GM12878 (cell line): Measurements from ENCODE around the gene SNCG. TPM values are rescaled to one million over a fixed set of nuclear protein-coding genes. Genes with fewer than 3 reads are reported as not detected.
A peak's percentile ranks its signal among the peaks of the same experiment; 100 is the strongest.

Experiments
- BCLAF1 ChIP-seq: fragments of 450-650 bp; IDR thresholded peaks from 2 replicates; pipeline ENCODE4 v1.6.1; 2017; ENCODE audit warnings: antibody characterized with exemption, mild to moderate bottlenecking, moderate library complexity
- CBFB ChIP-seq: IDR thresholded peaks from 2 replicates; pipeline ENCODE4 v1.6.1; 2016; ENCODE audit warnings: antibody characterized with exemption, low read depth
- CEBPZ ChIP-seq: fragments of 150-350 bp; IDR thresholded peaks from 2 replicates; pipeline ENCODE4 v1.6.1; 2016; ENCODE audit warnings: low read depth, low read length
- EP300 ChIP-seq, 2 experiments: fragments of 150-350 bp in 1 of 2; IDR thresholded peaks; 2 replicates each; pipeline ENCODE4 v1.6.1; 2011 to 2012; ENCODE audit warnings: low read depth in 2 of 2, low read length in 2 of 2, borderline replicate concordance in 1 of 2, improper control_type of control experiment in 1 of 2, inconsistent platforms in 1 of 2; ENCODE audit not compliant: control insufficient read depth in 1 of 2
- ETV6 ChIP-seq, 2 experiments: fragments of 450-650 bp in 1 of 2; IDR thresholded peaks in 1 of 2; conservative IDR thresholded peaks in 1 of 2; 2 replicates each; pipeline ENCODE4 v1.6.1; 2014; ENCODE audit warnings: antibody characterized with exemption in 1 of 2, borderline replicate concordance in 1 of 2, low read depth in 1 of 2, mild to moderate bottlenecking in 1 of 2, moderate library complexity in 1 of 2
- FOS ChIP-seq: IDR thresholded peaks from 3 replicates; pipeline ENCODE4 v1.6.1; 2011; ENCODE audit warnings: borderline replicate concordance; ENCODE audit not compliant: insufficient read length; ENCODE audit errors: extremely low read depth
- HDGF ChIP-seq: fragments of 450-650 bp; IDR thresholded peaks from 2 replicates; pipeline ENCODE4 v1.6.1; 2016; ENCODE audit warnings: antibody characterized with exemption
- IRF4 ChIP-seq: IDR thresholded peaks from 2 replicates; pipeline ENCODE4 v1.6.1; 2011; ENCODE audit warnings: low read depth, low read length
- MTA3 ChIP-seq: IDR thresholded peaks from 2 replicates; pipeline ENCODE4 v1.6.1; 2012; ENCODE audit warnings: low read length, inconsistent platforms, borderline replicate concordance
- NFXL1 ChIP-seq: fragments of 450-650 bp; IDR thresholded peaks from 2 replicates; pipeline ENCODE4 v1.6.1; 2017; ENCODE audit warnings: antibody characterized with exemption, mild to moderate bottlenecking, borderline replicate concordance
- NR2C2 ChIP-seq: IDR thresholded peaks from 2 replicates; pipeline ENCODE4 v1.6.1; 2011; ENCODE audit warnings: borderline replicate concordance, low read depth; ENCODE audit not compliant: control insufficient read depth, insufficient read length
- PBX3 ChIP-seq: IDR thresholded peaks from 2 replicates; pipeline ENCODE4 v1.6.1; 2011; ENCODE audit warnings: mild to moderate bottlenecking, low read depth, low read length, moderate library complexity; ENCODE audit not compliant: insufficient replicate concordance
- POLR2AphosphoS5 ChIP-seq: IDR thresholded peaks from 2 replicates; pipeline ENCODE4 v1.6.1; 2011; ENCODE audit warnings: mild to moderate bottlenecking, low read length, inconsistent platforms
- POU2F2 ChIP-seq: IDR thresholded peaks from 3 replicates; pipeline ENCODE4 v1.6.1; 2011; ENCODE audit warnings: low read depth, mild to moderate bottlenecking, low read length, borderline replicate concordance
- SIN3A ChIP-seq: IDR thresholded peaks from 2 replicates; pipeline ENCODE4 v1.6.1; 2012; ENCODE audit warnings: low read depth, low read length, improper control_type of control experiment
- ZNF384 ChIP-seq: IDR thresholded peaks from 2 replicates; pipeline ENCODE4 v1.6.1; 2012; ENCODE audit warnings: low read depth, mild to moderate bottlenecking, low read length, improper control_type of control experiment, borderline replicate concordance
- ZNF687 ChIP-seq: fragments of 450-650 bp; IDR thresholded peaks from 2 replicates; pipeline ENCODE4 v1.6.1; 2017; ENCODE audit warnings: mild to moderate bottlenecking, moderate library complexity
- polyA plus RNA-seq, 11 experiments: library from polyadenylated mRNA; depleted of rRNA in 4 of 11; unstranded in 6 of 11; stranded (reverse) in 5 of 11; fragments of >200 nt; fragmentation: Nextera tagmentation in 4 of 11; fragmentation: Illumina TruSeq in 1 of 11; extraction: Ambion mirVana in 4 of 11; extraction: Trizol in 1 of 11; gene quantifications; 1 replicate in 1 of 11; 2 replicates in 10 of 11; pipeline versions ENCODE4 v1.2.1 to v1.2.3, GENCODE V29; 2011 to 2016; ENCODE audit warnings: inconsistent platforms in 2 of 11, missing spikeins in 2 of 11, low read depth in 1 of 11
- total RNA-seq, 4 experiments: library from RNA; depleted of rRNA in 3 of 4; stranded (reverse); fragments of >200 nt in 3 of 4; fragmentation: Illumina TruSeq in 1 of 4; extraction: Trizol in 1 of 4; gene quantifications; 2 replicates each; pipeline versions ENCODE4 v1.2.1 to v1.2.3, GENCODE V29; 2013 to 2021

The SNCG gene
- total and polyA plus RNA-seq, 10 of the 15 experiments (the other 5 are each of a cell fraction or from before 2014, with no cell fraction given) = 0.22 to 1.3 (median 0.42) TPM; not detected in 6

- TF ChIP-seq IRF4 (no peak), CEBPZ (no peak), ZNF687 (no peak), POLR2AphosphoS5 (peak; percentile 32; the same call in 1 of the 2 replicates), BCLAF1 (no peak), ZNF384 (no peak), HDGF (0 out of 2 replicates have a peak, but pooled peaks have one; percentile 46), EP300 (IDR thresholded peaks at IDR 0.05; ENCODE audit: borderline replicate concordance in 1 of 2, control insufficient read depth in 1 of 2, low read depth in 2 of 2, low read length in 2 of 2) (0 out of 4 replicates have a peak, but pooled peaks of 1 of the 2 experiments have one; percentile 2), SIN3A (no peak), PBX3 (no peak), CBFB (no peak), FOS (no peak), NFXL1 (no peak), POU2F2 (0 out of 3 replicates have a peak, but pooled peaks have one; percentile 25), NR2C2 (no peak), MTA3 (0 out of 2 replicates have a peak, but pooled peaks have one; percentile 30), ETV6 (conservative IDR thresholded peaks at IDR 0.05 in 1 of 2, IDR thresholded peaks at IDR 0.05 in 1 of 2; ENCODE audit: borderline replicate concordance in 1 of 2, low read depth in 1 of 2) (no peak)
These were observed 7.7 kb downstream of the SNCG start (continued) for GRCh38 chr10:86965986-86966654.
